Measurements from ENCODE around the gene DOCK2.

DNA sequence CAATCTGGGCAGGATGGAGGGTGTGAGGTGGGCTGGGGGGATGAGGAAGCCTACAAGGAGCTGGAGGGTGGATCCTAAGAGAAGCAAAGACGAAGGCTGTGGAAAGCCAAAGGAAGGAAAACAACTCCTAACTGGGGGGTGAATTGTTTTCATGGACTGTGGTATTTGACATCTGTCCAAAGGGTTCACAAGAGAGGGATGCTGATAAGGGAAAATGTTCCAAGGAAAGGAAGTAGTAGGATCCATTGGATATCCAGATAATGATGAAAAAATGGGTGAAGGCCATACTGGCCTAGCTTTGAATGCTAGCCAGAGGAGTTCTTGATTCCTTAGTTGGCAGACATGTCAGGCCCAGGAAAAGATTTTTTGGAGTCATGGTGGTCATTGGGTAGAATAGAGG is 416.8 kb downstream of the DOCK2 start:
- no peak for TF ChIP-seq EZH2phosphoT487 (IDR thresholded peaks at IDR 0.05; ENCODE audit: insufficient read depth, low read depth)
- no peak for TF ChIP-seq EZH2 (IDR thresholded peaks at IDR 0.05; ENCODE audit: insufficient read depth, poor library complexity, severe bottlenecking)
